ENCODE results near the gene UFD1.

The UFD1 gene

DNA sequence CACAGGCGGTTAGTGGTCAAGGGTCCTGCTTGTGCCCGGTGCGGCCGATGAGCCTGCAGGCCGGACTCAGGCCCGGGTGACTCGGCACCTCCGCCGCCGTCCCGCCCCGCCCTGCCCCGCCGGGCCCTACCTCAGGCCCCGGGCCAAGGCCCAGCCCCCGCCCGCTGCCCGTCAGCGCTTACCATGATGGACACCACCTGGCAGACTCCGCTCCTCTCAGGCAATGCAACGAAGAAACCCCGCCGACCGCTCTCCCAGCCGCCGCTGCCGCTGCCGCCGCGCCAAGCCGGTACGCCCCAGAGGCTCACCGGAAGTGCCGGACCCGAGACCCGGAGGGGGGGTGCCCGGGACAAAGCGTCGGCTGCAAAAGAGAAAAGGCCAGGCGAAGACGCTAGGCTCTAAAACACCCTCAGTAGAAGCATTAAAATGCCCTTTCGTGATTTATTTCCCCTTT, at the start of gene UFD1:
Gene UFD1, minus strand, starts transcription at position 293 of the 454 bp plus-strand sequence. Its CDS starts 108 bp downstream, at position 185.
- DNase-seq (ENCODE audit: low spot score): peak; percentile 61

- no peak for DNase-seq (ENCODE audit: low spot score)
These were observed 48.9 kb upstream of the UFD1 start for GRCh38 chr22:19527861-19528417.

GRCh38 chr22:19527321-19527721, 48.3 kb upstream of the UFD1 start:
- no peak for DNase-seq (ENCODE audit: low spot score)

GRCh38 chr22:19526702-19527111, 47.7 kb upstream of the UFD1 start:
- DNase-seq (ENCODE audit: low spot score): no peak

- DNase-seq (ENCODE audit: low spot score): no peak
These were observed 47.2 kb upstream of the UFD1 start for GRCh38 chr22:19526076-19526701.

GRCh38 chr22:19525666-19526065, 46.7 kb upstream of the UFD1 start:
- no peak for DNase-seq (ENCODE audit: low spot score)

DNA sequence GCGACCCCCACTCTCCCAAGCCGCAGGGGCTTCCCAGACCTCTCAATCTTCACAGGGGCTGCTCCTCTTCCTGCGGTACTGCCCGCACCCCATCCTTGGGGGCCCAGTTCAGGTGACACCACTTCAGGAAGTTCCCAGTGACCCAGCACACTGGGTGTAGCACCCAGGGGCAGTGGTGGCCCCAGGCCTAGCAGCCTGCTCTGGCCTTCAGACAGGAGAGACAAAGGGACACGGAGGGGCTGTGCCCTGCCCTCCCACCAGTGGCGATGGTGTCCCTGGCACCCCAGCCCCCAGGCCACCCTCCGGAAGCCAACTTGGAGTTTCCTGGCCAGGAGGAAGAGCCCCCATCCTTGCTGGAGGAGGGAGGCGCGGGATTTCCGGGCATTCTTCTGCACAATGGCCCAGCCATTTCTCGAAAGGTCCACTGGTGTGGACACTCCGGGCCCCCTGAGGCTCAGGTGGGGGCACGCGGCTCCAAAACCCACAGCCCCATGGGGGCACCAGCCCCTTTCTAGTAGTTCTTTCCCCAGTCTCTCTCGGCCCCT, 46.2 kb upstream of the UFD1 start:
- no peak for DNase-seq (ENCODE audit: low spot score)

DNA sequence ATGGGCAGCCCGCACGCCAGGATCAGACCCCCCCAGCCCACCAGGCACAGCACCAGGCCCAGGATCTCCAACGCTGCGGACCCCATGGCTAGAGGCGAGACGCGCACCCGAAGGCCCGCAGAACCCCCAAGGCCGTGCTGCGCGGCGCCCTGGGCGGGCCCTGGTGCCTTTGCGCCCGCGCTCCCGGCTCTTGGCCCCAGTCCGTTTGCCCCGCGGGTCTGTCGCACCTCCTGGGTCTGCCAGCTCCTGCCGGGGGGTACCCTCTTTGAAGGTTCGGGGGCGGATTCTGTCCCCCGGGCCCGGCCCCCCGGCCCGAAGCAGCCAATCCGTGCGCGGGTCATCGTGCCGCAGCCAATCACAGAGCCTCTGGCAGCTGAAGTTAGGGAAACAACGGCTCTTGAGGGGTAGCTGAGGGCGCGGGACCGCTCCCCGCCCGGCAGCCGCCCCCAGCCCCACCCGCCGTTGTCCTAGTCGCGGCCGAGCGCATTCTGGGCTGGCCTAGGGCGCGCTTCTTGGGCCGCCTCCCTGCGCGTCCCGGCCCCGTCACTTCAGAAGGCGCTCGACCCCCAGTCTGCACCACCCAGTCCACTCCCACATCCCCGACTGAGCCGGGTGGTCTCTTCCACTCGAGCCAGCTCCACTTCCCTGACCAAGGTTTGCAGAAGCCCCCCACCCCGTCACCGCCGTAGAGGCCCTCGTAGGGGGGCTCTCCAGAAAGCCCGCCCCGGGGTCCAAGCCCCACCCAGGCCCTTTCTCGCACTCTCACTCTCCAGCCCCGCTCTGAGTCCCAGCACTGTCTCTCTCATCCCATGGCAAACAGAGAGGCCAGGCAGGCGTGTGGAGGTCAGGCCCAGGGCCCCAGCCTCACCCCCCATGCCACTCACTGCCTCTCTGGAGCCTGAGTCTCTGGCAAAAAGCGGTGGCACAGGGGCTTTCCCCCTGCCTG, 45.5 kb upstream of the UFD1 start, which contains the start of gene CLDN5:
Gene CLDN5, minus strand, starts transcription at position 241 of the 946 bp plus-strand sequence. Its CDS starts 155 bp downstream, at position 86.
- DNase-seq (ENCODE audit: low spot score): no peak

DNA sequence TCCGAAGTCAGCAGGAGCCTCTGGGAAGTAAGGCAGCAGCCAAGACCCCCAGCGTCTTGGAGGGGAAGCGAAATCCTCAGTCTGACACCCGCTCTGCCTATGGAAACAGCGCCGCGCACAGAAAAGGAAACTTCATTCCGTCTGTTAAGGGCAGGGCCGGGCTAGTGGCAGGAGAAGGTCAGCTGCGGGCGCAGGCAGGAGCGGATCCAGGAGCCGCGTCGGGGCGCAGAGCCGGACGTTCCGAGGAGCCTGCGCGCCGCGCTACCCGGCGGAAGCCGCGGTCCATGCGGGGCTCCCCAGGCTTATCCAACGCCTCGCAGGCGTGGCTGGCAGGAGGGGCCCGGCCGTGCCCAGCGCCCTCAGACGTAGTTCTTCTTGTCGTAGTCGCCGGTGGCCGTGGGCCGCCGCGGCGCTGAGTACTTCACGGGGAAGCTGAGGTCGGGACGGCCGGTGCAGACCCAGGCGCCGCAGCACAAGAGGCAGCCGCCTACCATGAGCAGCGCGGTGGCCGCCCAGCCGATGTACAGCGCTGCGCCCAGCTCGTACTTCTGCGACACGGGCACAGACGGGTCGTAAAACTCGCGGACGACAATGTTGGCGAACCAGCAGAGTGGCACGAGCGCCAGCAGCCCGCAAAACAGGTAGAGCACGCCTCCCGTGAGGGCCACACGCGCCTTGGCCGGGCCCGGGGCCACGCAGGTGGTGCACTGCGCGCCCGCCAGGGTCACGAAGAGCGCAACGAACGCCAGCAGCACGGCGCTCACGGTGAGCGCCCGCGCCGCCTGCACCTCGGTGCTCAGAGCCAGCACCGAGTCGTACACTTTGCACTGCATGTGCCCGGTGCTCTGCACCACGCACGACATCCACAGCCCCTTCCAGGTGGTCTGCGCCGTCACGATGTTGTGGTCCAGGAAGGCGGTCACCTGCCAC, 44.5 kb upstream of the UFD1 start:
- no peak for DNase-seq (ENCODE audit: low spot score)

GRCh38 chr22:19522881-19523239, 43.9 kb upstream of the UFD1 start:
- no peak for DNase-seq (ENCODE audit: low spot score)

GRCh38 chr22:19522190-19522880, 43.3 kb upstream of the UFD1 start:
- DNase-seq (ENCODE audit: low spot score): no peak

GRCh38 chr22:19520566-19521305, 41.7 kb upstream of the UFD1 start:
- no peak for DNase-seq (ENCODE audit: low spot score)

DNA sequence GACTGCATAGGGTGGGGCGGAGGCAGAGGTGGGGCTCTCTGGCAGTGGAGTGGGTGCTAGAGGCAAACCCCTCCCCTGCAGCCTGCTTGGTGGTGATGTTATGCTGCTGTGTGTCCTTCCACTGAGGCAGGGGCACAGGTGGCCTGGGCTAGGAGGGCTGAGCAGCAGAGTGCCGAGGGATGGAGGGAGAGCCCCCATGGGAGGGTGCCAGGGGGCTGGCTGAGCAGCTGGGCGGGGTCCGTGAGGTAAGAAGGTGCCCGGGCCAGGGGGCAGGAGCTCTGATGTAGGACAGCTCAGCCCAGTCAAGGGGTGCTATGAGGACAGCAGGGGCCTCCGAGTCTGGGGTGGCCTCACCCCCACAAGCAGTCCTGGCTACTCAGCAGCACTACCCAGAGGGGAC, 41.0 kb upstream of the UFD1 start:
- no peak for DNase-seq (ENCODE audit: low spot score)

DNA sequence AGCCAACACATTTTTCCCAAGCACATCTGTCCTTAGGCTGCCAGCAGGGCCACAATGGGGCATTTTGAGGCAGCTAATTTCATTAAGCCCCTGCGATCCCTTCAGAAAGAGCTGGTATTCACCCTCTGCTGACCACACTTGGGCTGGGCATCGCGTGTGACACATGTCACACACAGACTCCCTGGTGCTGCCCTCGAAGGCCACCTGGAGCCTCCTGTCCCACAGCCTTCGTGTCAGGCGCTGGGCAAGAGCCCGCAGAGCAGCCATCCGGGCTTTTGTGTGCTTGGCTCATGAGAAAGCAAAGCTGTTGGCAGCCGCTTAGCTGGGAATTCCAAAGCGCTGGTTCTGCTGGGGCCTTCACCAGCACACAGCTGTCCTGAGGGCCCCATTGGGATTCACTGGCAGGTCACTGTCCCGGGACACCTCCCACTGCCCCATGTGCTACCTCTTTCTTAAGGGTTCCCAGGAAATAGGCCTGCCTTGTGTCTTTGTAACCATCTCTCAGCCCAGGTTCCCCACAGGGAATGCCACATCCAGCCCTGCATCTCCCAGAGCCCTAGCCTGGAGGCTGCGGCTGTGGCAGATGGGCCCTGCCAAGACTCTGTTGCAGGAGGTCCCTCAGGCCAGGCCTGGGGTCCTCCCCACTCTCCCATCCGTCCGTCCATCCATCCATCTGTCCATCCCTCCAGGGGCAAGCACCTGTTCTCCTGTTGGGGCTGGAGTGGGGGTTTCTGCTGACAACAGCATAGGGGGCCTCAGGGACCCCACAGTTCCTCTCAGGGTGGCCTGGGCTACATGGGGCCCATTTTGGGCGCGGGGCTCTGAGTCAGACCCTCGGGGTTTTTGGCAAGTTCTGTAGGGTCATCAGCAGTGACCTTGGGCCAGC, 40.3 kb upstream of the UFD1 start:
- no peak for DNase-seq (ENCODE audit: low spot score)

GRCh38 chr22:19518635-19519034, 39.6 kb upstream of the UFD1 start:
- no peak for DNase-seq (ENCODE audit: low spot score)

DNA sequence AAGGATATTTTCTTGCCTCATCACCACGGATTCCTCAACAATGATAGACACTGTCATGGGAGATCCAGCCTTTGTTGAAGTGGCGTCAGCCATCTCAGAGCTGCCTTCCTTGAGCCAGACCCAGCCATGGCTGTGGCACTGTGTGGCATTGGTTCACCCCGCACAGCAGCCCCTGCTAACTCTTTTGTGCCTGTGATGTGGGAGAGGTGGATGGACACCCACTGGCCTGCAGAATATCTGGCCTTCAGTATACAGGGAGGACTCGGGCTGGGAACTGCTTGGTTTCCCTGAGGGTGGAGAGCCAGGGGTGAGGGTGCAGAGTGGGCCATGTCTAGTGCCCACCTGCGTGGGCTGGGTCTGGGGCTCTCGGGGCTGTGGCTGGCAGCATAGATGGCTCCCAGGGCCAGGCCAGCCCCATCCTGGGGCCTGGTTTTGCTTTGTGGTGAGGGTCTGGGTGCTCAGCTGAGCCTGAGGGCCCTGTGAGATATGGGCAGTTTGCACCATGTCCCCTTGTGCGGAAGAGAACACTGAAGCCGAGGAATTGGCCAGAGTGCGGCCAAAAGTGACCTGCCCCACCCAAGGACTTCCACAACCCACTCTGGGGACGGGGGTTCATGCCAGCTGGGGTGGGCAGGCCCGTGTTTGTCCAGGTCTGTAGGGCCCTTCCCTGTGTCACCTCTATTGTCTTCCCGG, 39.1 kb upstream of the UFD1 start:
- DNase-seq (ENCODE audit: low spot score): no peak

GRCh38 chr22:19517171-19517500, 38.1 kb upstream of the UFD1 start:
- no peak for DNase-seq (ENCODE audit: low spot score)

DNA sequence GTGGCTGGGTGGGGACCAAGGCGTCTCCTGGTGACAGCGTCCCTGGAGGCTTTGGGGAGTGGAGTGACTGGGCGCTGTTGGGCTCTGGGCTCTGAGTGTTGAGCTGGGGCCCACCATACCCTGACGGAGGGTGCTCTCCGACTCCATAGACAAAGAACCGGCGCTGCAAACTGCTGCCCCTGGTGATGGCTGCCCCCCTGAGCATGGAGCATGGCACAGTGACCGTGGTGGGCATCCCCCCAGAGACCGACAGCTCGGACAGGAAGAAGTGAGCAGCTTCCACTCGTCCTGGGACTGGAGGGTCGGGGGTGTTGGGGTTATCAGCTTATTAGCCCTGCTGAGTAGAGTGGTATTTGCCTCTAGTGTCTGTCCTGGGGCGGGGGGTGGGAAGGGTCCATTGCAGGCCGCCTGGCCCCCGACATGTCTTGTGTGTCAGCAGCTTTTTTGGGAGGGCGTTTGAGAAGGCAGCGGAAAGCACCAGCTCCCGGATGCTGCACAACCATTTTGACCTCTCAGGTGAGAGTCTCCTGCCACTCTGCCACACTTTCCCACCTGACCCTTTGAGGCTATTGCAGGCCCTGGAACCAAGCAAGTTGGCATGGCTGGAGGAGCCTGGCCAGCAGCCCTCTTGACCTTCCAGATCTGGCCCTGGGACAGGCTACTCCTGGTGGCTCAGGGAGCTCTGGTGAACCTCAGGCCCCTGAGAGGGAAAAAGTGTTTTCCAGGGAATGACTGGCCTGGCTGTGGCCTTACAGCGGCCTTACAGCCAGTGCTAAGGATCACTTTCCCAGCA, 37.6 kb upstream of the UFD1 start:
- DNase-seq (ENCODE audit: low spot score): no peak
